ENCODE results near the gene SIGLEC7. TPM values are rescaled to one million over a fixed set of nuclear protein-coding genes. Genes with fewer than 3 reads are reported as not detected.

SIGLEC7 gene
- total RNA-seq, 1 donor from 2014 or later = 11.0 TPM

DNA sequence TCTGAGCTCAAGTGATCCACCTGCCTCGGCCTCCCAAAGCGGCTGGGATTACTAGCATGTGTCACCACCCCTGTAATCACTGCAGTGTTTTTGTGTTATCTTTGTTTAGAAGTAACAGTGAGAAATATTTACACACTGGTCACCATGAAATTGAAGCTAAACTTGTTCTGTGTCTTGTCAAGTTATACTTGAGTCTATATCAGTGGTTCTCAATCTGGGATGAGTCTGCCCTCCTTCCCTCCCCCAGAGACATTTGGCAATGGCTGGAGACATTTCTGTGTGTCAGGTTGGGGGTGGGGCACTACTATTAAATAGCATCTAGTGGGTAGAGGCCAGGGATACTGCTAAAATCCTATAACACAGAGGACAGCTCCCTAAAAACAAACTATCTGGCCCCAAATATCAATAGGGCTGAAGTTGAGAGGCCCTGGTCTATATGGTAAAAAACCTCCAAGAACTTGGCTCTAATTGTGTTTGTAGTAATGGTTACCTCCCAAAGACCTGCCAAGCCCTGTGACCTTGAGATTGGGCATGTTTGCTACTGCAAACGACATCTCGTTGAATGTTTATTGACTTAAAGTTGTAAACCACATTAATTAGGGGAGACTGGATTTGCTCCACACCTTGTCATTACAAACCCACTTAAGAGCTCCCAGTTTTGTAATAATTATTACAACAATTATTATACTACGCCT lies 40.8 kb upstream of the SIGLEC7 start:
- ATAC-seq = no peak
- TF ChIP-seq, protein P1, sequence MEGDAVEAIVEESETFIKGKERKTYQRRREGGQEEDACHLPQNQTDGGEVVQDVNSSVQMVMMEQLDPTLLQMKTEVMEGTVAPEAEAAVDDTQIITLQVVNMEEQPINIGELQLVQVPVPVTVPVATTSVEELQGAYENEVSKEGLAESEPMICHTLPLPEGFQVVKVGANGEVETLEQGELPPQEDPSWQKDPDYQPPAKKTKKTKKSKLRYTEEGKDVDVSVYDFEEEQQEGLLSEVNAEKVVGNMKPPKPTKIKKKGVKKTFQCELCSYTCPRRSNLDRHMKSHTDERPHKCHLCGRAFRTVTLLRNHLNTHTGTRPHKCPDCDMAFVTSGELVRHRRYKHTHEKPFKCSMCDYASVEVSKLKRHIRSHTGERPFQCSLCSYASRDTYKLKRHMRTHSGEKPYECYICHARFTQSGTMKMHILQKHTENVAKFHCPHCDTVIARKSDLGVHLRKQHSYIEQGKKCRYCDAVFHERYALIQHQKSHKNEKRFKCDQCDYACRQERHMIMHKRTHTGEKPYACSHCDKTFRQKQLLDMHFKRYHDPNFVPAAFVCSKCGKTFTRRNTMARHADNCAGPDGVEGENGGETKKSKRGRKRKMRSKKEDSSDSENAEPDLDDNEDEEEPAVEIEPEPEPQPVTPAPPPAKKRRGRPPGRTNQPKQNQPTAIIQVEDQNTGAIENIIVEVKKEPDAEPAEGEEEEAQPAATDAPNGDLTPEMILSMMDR (IDR thresholded peaks at IDR 0.05) = no peak
- Histone ChIP-seq H3K36me3 (peaks cover 33% of the 10 kb centered on the region), H3K27ac (no peak overlapping the region), H3K4me1 (no peaks in the 10 kb centered on the region), H3K4me3 (no peak overlapping the region), H3K9me3 (no peaks in the 10 kb centered on the region), H3K27me3 (no peaks in the 10 kb centered on the region)
- intact Hi-C loops (cut with DNase I) = no loop called here
- DNase-seq = no peak

DNA sequence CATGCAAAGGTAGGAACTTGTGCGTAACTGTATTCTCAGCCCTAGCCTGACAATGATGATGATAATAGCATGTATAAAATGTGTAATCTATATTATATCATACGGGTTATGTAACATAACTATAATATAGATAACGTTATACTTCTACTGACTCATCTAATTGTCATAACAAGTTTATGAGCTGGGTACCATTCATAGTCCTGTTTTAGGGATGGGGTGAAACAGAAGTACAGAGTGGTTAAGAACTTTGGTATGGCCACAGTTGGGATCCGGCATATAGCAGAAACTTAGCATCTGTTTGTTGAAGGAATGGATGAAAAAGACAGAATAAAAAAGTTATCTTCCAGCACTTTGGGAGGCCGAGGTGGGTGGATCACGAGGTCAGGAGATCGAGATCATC lies 39.1 kb upstream of the SIGLEC7 start:
- no peak overlapping the region for H3K27ac ChIP-seq
- no peak for DNase-seq
- H3K36me3 ChIP-seq = peaks cover 33% of the 10 kb centered on the region
- H3K4me1 ChIP-seq = peaks cover 12% of the 10 kb centered on the region
- H3K4me3 ChIP-seq = no peak overlapping the region
- no peaks in the 10 kb centered on the region for H3K9me3 ChIP-seq
- intact Hi-C loops (cut with DNase I) = no loop called here
- no peak for ATAC-seq
- TF ChIP-seq, protein P1 (IDR thresholded peaks at IDR 0.05) = no peak
- H3K27me3 ChIP-seq = no peaks in the 10 kb centered on the region

DNA sequence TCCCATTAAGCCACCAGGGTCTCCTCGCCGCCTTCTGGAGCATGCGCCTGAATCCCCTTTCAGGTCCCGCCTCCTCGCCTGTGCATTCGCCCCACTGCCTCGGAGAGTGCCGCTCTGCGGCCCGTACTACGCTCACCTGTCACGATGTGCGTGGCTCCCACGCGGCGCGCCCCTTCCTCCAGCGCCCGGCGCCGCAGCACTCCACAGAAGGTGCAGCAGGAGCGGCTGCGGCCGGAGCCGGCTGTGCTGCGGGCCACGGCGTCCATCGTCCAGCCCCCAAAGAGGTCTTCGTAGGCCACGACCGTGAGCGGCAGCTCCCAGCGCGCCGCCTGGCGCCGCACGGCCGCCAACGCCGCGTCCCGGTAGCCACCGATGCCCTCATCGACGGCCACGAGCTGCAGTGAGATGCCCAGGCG lies 38.2 kb upstream of the SIGLEC7 start:
- H3K4me1 ChIP-seq = peaks cover 14% of the 10 kb centered on the region
- no peaks in the 10 kb centered on the region for H3K27me3 ChIP-seq
- no peak for ATAC-seq
- no peak for DNase-seq
- H3K36me3 ChIP-seq = peaks cover 33% of the 10 kb centered on the region
- H3K27ac ChIP-seq = no peak overlapping the region
- intact Hi-C loops (cut with DNase I) = no loop called here
- no peaks in the 10 kb centered on the region for H3K9me3 ChIP-seq
- no peak overlapping the region for H3K4me3 ChIP-seq
- TF ChIP-seq, protein P1 (IDR thresholded peaks at IDR 0.05) = no peak

DNA sequence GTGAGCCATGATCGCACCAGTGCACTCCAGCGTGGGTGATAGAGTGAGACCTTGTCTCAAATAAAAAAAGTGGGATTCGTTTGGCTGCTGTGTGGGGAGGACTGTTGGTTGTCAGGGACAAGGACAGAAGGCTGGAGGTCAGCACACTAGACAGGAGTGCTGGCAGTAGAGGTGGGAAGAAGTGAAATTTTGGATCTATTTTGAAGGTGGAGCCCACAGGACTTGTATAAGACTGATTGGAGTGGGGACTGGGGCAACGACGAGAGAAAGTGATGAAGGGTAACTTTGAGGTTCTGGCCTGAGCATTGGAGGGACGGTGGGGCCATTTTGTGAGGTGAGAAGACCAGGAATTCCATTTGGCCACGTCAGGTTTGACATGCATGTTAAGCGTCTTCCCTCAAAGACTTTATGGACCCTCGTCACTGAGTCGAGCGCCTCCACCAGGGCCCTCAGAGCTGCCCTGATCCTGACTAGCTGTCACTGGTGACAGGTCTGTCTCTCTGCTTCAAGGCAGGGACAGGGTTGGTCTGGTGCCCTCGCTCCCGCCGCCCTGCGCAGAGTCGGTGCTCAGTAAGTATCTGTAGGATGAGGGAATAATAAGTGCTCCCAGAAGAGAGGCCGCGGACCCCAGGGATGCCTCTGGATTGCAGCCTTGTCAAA lies 34.6 kb upstream of the SIGLEC7 start:
- peak; percentile 2 for ATAC-seq
- TF ChIP-seq, protein P1 (IDR thresholded peaks at IDR 0.05) = no peak
- no peak for DNase-seq
- Histone ChIP-seq H3K27me3 (no peaks in the 10 kb centered on the region), H3K9me3 (no peaks in the 10 kb centered on the region), H3K36me3 (peaks cover 13% of the 10 kb centered on the region), H3K4me1 (peaks cover 16% of the 10 kb centered on the region), H3K27ac (peak overlapping the region; percentile 80), H3K4me3 (peak overlapping the region; percentile 82)
- intact Hi-C loops (cut with DNase I) = no loop called here

DNA sequence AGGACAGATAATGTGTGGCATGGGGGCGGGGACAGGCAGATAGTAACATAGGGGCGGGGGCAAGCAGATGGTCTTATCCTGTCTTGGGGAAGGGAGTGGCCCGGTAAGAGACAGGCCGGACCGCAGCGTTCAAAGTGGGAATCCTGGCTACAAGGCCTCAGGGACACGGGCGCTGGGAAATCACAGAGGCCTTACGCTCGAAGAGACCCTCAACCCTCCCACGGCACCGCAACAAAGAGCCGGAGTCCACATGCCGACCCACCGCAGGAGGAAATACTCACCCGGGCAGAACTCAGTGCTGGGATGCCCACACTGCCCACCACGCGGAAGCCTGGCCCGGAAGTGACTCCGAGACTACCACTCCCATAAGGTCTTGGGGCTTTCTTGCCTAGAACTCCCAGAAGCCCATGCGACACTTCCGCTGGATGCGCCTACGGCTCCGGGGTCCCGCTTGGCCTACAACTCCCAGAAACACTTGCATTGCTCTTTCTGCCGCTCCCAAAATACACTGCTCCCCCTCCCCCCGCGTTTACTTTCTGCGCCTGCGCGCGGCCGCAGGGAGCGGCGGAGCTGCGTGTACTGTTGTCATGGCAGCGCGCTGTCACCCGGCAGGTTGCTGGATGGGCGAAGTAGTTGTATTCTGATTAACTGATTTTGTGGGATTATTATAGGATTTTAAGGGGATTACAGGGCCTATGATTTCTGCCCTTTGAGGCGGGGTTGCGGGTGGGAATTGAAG lies 33.9 kb upstream of the SIGLEC7 start, which contains the start of gene CTU1:
Gene CTU1 (minus strand): TSS at position 344 of the 739 bp plus-strand sequence. CDS start 3,840 bp downstream, outside the sequence.
- Histone ChIP-seq H3K4me3 (peak within 1 kb of the TSS; percentile 82), H3K4me1 (peaks cover 16% of the 10 kb centered on the region), H3K27ac (peak within 1 kb of the TSS; percentile 80), H3K9me3 (no peaks in the 10 kb centered on the region), H3K36me3 (peaks cover 6% of the 10 kb centered on the region), H3K27me3 (no peaks in the 10 kb centered on the region)
- peak; percentile 99 for DNase-seq
- intact Hi-C loops (cut with DNase I) = no loop called here
- TF ChIP-seq, protein P1 (IDR thresholded peaks at IDR 0.05) = no peak
- ATAC-seq = peak; percentile 98
